Activated CD4-positive, alpha-beta T cell treated with anti-CD3 and anti-CD28 coated beads, Interleukin-2, amount 50 U/mL, for 1 hour (primary cell): Measurements from ENCODE around the gene OR1K1.
"Not testable (repeated sequence)": the region's sequence is repeated elsewhere in the genome, so short reads cannot be mapped to it uniquely, and the experiment has no call there.

ENCODE experiments used
- DNase-seq: peaks from one replicate; pipeline ENCODE4 v3.0.0-alpha.2; 2020

The OR1K1 gene, protein sequence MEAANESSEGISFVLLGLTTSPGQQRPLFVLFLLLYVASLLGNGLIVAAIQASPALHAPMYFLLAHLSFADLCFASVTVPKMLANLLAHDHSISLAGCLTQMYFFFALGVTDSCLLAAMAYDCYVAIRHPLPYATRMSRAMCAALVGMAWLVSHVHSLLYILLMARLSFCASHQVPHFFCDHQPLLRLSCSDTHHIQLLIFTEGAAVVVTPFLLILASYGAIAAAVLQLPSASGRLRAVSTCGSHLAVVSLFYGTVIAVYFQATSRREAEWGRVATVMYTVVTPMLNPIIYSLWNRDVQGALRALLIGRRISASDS

GRCh38 chr9:122800066-122801060, at the start of gene OR1K1:
Gene OR1K1, plus strand, starts transcription at chr9:122800123. Its CDS starts 0 bp downstream, at chr9:122800123.
- DNase-seq = no peak

- DNase-seq = no peak
These were observed 45.1 kb upstream of the OR1K1 start for GRCh38 chr9:122754825-122755224.

- no peak for DNase-seq
These were observed 32.1 kb upstream of the OR1K1 start for GRCh38 chr9:122767817-122768216.

GRCh38 chr9:122777052-122777451, 22.9 kb upstream of the OR1K1 start:
- no peak for DNase-seq

DNA sequence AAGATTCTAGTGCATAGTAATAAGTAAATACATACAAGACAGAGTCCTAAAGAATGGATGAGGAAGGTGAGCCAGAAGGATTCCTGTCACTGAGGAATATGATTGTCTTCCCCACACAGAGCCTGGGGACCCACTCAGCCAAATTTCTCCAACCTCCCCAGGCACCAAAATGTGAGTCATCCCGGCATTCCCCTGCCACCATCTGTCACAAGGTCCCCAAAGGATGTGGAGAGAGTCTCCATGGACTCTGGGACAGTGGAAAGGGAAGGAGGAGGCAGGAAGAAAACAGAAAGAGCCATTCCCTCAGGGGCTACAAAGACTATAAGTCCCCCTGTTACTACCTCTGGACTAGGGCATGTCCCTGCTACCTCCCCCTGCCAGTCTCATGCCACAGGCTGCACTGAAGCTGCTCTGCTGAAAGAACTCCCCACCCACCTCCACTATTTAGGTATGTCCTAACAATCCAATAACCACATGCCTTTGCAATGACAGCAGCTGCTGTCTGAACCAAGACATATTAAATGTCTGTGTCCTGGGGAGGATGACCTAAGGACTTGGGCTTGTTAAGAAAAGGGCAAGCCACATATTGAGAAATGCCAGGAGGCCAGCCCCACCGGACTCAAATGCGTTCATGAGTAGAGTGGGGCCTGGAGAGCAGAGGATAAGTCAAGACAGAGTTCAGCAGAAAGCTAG, 21.8 kb upstream of the OR1K1 start:
- no peak for DNase-seq

DNA sequence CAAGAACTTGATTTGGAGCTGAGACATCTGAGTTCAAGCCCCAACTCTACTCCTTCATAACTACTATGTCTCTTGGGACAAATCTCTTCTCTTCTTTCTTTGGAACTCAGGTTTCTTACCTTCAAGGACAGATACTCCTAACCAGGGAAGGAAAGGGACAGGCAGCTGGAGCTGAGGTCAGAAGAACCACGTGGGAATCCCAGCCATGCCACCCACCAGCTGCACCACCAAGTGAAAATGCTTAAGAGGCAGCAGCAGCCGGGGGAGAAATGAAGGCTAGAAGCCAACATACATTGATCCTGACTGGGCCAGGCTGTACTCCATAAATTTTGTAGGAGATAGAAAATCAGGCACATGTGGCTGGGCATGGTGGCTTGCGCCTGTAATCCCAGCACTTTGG, 20.7 kb upstream of the OR1K1 start:
- DNase-seq = no peak

DNA sequence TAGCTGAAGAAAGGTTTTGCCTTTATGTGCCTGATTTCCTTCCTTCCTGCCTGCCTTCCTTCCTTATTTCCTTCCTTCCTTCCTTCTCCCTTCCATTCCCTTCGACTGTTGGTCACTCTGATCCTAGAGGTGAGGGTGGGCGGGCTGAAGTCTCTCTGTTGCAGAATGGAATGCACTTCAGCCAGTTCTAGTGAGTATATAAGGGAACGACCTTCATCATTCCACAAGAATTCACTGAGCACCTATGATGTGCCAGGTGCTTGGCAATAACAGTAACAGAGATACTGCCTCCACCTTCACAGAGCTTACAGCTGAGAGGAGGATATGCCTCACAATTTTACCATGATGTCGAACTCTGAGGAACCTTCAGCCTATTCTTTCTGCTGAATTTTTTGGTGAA, 19.9 kb upstream of the OR1K1 start:
- no peak for DNase-seq

GRCh38 chr9:122781671-122782070, 18.3 kb upstream of the OR1K1 start:
- no peak for DNase-seq

DNA sequence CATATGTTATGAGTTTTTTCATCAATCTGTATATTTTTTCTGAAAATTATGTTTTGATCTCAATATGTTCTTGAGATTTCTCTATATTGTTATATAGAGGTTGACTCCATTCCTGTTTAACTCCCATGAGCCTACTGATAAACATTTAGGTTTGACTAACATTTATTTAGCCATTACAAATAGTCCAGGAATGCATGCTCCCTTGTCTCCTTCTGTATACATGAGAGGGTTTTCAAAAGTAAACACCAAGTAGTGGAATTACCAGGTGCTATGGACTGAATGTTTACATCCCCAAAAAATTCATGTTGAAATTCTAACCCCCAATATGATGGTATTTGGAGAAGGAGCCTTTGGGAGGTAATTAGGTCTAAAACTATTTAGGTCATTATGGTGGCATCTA, 14.7 kb upstream of the OR1K1 start:
- no peak for DNase-seq

DNA sequence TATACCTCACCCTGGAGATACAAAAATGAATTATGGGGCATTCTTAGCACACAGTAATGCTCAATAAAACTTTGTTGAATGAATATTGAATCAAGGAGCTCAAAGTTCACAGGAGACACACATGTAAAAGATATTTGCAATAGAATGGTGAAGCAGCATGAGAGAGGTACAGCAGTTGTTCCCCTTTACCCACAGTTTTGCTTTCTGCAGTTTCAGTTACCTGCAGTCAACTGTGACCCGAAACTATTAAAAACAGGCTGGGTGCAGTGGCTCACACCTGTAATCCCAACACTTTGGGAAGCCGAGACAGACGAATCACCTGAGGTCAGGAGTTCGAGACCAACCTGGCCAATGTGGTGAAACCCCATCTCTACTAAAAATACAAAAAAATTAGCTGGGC, 13.6 kb upstream of the OR1K1 start:
- DNase-seq = no peak

DNA sequence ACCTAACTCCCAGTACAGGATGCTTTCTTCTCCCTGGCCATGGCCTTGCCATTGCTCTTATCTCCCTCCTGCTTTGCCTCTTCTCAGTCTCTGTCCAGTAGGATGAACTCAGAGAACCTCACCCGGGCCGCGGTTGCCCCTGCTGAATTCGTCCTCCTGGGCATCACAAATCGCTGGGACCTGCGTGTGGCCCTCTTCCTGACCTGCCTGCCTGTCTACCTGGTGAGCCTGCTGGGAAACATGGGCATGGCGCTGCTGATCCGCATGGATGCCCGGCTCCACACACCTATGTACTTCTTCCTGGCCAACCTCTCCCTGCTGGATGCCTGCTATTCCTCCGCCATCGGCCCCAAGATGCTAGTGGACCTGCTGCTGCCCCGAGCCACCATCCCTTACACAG, 11.1 kb upstream of the OR1K1 start, which contains the start of gene OR5C1:
Gene OR5C1 (plus strand): TSS at position 103 of the 400 bp plus-strand sequence. CDS start 0 bp downstream, at position 103.
- DNase-seq = no peak

DNA sequence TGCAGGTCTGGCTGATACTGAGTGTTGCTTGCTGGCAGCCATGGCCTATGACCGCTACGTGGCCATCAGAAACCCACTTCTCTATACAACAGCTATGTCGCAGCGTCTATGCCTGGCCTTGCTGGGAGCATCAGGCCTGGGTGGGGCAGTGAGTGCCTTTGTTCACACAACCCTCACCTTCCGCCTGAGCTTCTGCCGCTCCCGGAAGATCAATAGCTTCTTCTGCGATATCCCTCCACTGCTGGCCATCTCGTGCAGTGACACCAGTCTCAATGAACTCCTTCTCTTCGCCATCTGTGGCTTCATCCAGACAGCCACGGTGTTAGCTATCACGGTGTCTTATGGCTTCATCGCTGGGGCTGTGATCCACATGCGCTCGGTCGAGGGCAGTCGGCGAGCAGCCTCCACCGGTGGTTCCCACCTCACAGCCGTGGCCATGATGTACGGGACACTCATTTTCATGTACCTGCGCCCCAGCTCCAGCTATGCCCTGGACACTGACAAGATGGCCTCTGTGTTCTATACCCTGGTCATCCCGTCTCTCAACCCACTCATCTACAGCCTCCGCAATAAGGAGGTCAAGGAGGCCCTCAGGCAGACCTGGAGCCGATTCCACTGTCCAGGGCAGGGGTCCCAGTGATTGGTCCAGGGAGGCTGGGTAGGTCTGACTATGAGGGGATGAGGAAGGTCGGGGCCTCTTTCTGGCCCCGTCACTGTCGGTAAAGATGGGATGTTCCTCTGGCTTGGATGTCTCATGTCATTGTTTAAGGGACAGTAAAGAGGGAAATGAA, 10.5 kb upstream of the OR1K1 start:
- no peak for DNase-seq

DNA sequence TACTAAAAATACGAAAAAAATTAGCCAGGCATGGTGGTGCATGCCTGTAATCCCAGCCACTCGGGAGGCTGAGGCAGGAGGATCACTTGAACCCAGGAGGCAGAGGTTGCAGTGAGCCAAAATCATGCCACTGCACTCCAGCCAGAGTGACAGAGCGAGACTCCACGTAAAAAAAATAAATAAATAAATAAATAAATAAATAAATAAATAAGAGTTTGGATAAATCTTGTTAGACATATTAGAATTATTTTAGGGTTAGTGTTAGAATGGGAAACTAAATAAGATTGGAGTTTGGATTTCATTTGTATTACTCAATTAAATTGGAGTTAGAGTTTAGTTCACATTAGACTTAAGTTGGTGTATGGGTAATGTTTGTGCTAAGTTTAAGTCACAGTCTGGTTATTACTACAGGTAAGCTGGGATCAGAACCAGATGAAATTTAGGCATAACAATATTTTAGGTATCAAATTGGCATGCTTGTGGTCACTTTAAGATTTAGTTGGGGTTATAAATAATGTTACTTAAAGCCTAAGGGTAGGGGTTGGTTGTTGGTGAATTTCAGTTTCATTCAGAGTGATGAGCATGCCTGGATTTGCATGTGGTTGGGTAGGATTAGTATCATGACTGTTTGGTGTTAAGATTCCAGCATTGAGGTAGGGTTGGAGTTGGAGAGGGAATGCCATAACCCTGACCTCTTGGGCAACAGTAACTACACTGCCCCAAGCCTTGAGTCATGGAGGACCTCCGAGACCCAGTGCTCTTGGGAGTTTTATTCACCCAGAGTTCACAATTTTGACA, 7.9 kb upstream of the OR1K1 start:
- DNase-seq = no peak

DNA sequence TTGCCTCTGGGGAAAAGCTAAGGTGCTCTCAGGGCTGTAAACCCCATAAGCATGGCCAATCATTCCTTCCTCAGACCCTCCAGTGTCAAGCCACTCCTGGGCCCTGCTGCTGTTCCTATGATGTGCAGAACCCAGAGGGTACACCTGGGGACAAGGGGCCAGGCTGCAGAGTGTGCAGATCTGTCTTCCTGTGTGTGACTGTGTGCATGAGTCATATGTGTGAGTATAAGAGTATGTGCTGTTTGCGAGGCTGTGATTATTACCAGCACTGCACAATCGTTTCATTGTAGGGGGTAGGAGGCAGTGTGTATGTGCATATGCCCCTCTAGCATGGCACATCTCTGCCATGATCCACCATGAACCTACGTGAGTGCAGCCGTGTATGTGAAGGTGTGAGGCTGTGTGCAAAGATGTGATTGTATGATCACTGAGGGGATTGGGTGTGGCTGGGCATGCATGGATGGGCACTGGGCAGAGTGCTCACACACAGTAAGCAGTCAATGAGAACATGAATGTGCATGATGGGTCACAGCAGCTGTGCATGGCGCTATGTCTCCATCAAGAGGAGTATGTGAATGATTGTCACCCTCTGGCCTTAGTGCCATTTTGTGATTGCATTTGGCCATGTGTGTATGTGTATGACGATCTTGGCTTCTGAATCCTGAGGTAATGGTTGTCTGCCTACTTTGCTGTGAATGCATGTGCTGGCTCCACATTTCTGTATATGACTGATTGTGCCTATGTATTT, 2.4 kb upstream of the OR1K1 start:
- no peak for DNase-seq

GRCh38 chr9:122806661-122807060, 6.7 kb downstream of the OR1K1 start:
- DNase-seq = no peak

GRCh38 chr9:122807271-122807900, 7.5 kb downstream of the OR1K1 start:
- DNase-seq = no peak

- no peak for DNase-seq
These were observed 8.2 kb downstream of the OR1K1 start for GRCh38 chr9:122808141-122808540.

- DNase-seq = not testable (repeated sequence)
These were observed 9.3 kb downstream of the OR1K1 start for GRCh38 chr9:122809261-122809660.

DNA sequence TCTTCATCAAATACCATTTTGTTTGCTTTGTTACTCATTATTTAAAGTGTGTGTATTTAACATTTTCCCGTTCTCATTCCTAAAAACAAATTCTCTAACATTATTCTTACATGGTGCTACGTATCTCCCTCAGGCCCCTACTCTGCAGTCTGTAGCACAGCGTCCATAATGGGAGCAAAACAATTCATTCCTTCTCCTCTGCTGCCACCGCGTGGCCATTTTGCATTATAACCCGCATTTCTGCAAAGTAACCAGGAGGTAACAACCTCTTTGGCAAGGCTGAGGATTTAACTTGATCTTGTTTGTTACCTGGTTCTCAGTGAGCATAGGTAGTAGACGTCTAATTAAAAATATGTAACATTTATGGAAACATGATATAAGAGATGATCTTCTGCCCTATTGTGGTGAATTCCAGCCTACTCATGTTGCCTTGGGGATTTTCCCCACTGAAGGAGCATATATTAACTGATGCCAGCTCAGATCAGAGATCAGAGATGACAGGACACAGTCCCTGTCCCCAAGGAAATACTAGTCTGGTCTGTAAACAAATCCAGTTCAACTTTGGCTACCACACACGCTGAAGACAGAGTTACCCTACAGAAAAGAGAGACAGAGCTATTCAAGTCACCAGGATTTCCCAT, 10.5 kb downstream of the OR1K1 start:
- peak; percentile 76 for DNase-seq

DNA sequence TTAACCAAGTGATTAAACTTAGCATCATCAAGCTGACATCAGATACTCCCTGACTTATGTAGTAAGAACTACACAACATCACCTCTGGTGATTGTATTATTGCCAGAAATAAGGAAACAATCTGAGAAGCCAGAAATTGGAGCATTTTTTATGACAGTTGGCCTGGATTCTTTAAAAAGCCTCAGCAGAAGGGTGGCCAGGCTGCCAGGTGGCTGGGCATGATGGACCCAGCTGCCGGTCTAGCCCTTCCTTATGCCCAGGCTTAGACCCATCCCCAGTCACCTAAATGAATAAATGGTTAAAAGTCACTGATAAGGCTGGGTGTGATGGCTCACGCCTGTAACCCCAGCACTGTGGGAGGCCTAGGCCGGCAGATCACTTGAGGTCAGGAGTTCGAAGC, 12.8 kb downstream of the OR1K1 start:
- DNase-seq = no peak
